HEK293T (cell line): ENCODE measurements around the gene GPR62.

Experiments
- CTCF ChIA-PET: fragments of 350-600 bp; formaldehyde crosslinking; extraction: SDS; loops from one replicate; lab custom pipeline; 2021; ENCODE audit warnings: antibody characterized with exemption, inconsistent platforms; lab: Yijun Ruan, JAX
- POLR2A ChIA-PET: fragments of 350-600 bp; formaldehyde crosslinking; extraction: SDS; loops from one replicate; lab custom pipeline; 2020; ENCODE audit warnings: antibody characterized with exemption, inconsistent platforms; lab: Yijun Ruan, JAX
- DNase-seq: peaks from one replicate; pipeline ENCODE4 v3.0.0; 2012; ENCODE audit warnings: mixed read lengths; ENCODE audit errors: extremely low spot score
- ARNT ChIP-seq: fragments of 450-650 bp; IDR thresholded peaks from 2 replicates; pipeline ENCODE4 v1.6.1; 2017; ENCODE audit warnings: mild to moderate bottlenecking
- BHLHE40 ChIP-seq: fragments of 450-650 bp; IDR thresholded peaks from 2 replicates; pipeline ENCODE4 v1.6.1; 2016; ENCODE audit warnings: mild to moderate bottlenecking, moderate library complexity, borderline replicate concordance
- CTBP1 ChIP-seq: fragments of 450-650 bp; IDR thresholded peaks from 2 replicates; pipeline ENCODE4 v1.6.1; 2016; ENCODE audit warnings: borderline replicate concordance
- ELF4 ChIP-seq: fragments of 450-650 bp; IDR thresholded peaks from 2 replicates; pipeline ENCODE4 v1.6.1; 2017; ENCODE audit warnings: antibody characterized with exemption
- FOXA1 ChIP-seq: fragments of 450-650 bp; IDR thresholded peaks from 2 replicates; pipeline ENCODE4 v1.6.1; 2016; ENCODE audit warnings: mild to moderate bottlenecking
- FOXK2 ChIP-seq: fragments of 450-650 bp; IDR thresholded peaks from 2 replicates; pipeline ENCODE4 v1.6.1; 2016; ENCODE audit warnings: mild to moderate bottlenecking
- FOXM1 ChIP-seq: fragments of 450-650 bp; IDR thresholded peaks from 2 replicates; pipeline ENCODE4 v1.6.1; 2017; ENCODE audit warnings: mild to moderate bottlenecking, borderline replicate concordance
- HDGF ChIP-seq: fragments of 450-650 bp; IDR thresholded peaks from 2 replicates; pipeline ENCODE4 v1.6.1; 2017; ENCODE audit warnings: antibody characterized with exemption, borderline replicate concordance
- L3MBTL2 ChIP-seq: fragments of 450-650 bp; conservative IDR thresholded peaks from 2 replicates; pipeline ENCODE4 v1.6.1; 2016; ENCODE audit warnings: mild to moderate bottlenecking
- LEF1 ChIP-seq: fragments of 450-650 bp; IDR thresholded peaks from 2 replicates; pipeline ENCODE4 v1.6.1; 2017; ENCODE audit warnings: mild to moderate bottlenecking, borderline replicate concordance
- NFRKB ChIP-seq: fragments of 450-650 bp; IDR thresholded peaks from 2 replicates; pipeline ENCODE4 v1.6.1; 2016; ENCODE audit warnings: mild to moderate bottlenecking, moderate library complexity
- PKNOX1 ChIP-seq: fragments of 450-650 bp; IDR thresholded peaks from 2 replicates; pipeline ENCODE4 v1.6.1; 2016
- SP1 ChIP-seq: fragments of 450-650 bp; IDR thresholded peaks from 2 replicates; pipeline ENCODE4 v1.6.1; 2017
- SUZ12 ChIP-seq: fragments of 450-650 bp; IDR thresholded peaks from 2 replicates; pipeline ENCODE4 v1.6.1; 2016; ENCODE audit warnings: mild to moderate bottlenecking
- TARDBP ChIP-seq: fragments of 450-650 bp; IDR thresholded peaks from 2 replicates; pipeline ENCODE4 v1.6.1; 2016
- ZNF384 ChIP-seq: fragments of 450-650 bp; IDR thresholded peaks from 2 replicates; pipeline ENCODE4 v1.6.1; 2016

GPR62 gene

DNA sequence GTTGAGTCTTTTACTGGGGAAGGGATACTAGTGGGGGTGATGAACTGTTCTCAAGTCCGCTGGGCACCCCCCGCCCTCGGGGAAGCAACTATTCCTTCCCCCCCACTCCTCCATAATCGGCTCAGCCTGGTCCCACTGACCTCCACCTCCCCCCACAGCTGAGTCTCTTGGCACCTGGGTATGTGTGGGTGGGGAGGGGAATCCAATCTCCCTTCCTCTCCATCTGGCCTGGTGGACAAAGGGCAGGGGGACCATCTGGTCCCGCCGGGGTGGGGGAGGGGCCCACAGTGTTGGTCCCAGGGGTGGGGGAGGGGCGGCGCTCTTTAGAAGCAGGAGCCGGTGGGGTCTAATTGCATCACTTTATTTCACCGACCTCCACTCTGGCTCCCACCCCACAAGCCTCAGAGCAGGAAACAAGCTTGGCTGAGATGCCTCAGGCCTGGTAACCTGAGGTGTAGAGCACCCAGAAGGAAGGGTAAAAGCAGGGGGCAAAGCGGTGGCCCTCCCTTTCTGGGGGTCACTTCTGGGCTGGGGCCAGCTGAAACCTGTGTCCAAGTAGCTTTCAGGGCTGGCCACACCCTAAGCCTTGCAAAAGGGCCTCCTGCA lies 13.1 kb downstream of the GPR62 start:
- POLR2A ChIA-PET: interaction anchor here (0.6 to 5.2 kb wide), 9 partner anchors 15 to 259 kb away, joined by 3 to 39 read pairs (median 4); partner anchors contain the start of genes PARP3, RPL29 and RRP9
- no peak for TF ChIP-seq ZNF384
- TF ChIP-seq LEF1: no peak
- no peak for TF ChIP-seq FOXA1
- no peak for TF ChIP-seq ELF4
- no peak for TF ChIP-seq PKNOX1
- no peak for TF ChIP-seq TARDBP
- no peak for TF ChIP-seq CTBP1
- CTCF ChIA-PET: no interaction called here
- DNase-seq: no peak

DNA sequence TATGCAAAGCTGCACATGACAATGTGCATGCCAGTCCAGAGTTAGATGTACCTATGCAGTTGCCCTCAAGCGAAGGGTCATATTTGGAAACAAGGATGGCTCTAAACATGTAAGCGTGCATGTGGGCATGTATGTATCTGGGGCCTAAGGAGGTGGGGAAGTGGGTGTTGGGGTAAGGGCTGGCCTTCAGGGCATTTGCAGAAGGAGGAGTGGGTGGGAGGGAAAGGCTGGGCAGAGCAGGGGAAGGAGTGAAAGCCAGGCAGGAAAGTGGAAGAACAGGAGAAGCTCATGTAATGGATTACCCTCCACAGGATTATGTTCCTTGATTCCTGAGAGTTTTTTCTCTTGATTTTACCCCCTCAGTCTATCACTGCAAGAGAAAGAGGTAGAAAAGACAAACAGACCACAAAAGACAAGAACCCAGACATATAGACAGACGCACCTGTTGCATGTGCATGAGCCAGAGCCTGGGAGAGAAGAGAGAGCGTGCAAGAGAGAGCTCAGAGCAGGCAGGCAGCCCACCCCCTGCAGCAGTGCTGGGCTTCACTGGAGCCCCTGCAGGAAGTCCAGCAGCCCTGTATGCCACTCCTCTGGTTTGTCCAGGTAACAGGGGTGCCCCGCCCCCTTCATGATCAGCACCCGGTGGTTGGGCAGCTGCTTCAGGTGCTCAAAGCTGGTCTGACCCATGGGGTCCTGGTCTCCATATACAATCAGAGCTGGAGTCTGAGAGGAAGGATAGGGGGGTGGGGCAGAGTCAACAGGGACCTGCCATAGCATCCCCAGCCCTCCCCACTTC lies 13.9 kb downstream of the GPR62 start:
- CTCF ChIA-PET: interaction anchor here (0.6 kb wide), 1 partner anchor 27 kb away, joined by 3 read pairs; the partner anchor contains the start of gene PARP3
- POLR2A ChIA-PET: interaction anchor here (1.0 to 5.2 kb wide), 7 partner anchors 9 to 27 kb away, joined by 3 to 39 read pairs (median 5); partner anchors contain the start of genes ACY1, PARP3, RPL29 and RRP9
- no peak for DNase-seq
- TF ChIP-seq HDGF (no peak), CTBP1 (no peak), ZNF384 (no peak), TARDBP (no peak), BHLHE40 (no peak), PKNOX1 (no peak), SUZ12 (no peak), ELF4 (no peak), NFRKB (no peak), ARNT (no peak), FOXA1 (no peak), FOXM1 (no peak), FOXK2 (no peak)

- ChIA-PET POLR2A (interaction anchor here (1.0 to 5.2 kb wide), 6 partner anchors 7 to 28 kb away, joined by 3 to 39 read pairs (median 7); partner anchors contain the start of genes ACY1, PARP3, RPL29 and RRP9), CTCF (interaction anchor here (0.6 to 0.7 kb wide), 2 partner anchors 27 to 33 kb away, joined by 3 to 5 read pairs; partner anchors contain the start of gene PARP3)
- no peak for TF ChIP-seq CTBP1
- no peak for TF ChIP-seq L3MBTL2
- TF ChIP-seq SUZ12: no peak
- TF ChIP-seq TARDBP: no peak
- TF ChIP-seq BHLHE40: no peak
- TF ChIP-seq SP1: no peak
- TF ChIP-seq HDGF: no peak
- no peak for DNase-seq
Observed at GRCh38 chr3:51969841-51970240, 14.7 kb downstream of the GPR62 start.

GRCh38 chr3:51970606-51971300 lies 15.6 kb downstream of the GPR62 start:
- TF ChIP-seq L3MBTL2 (no peak), HDGF (no peak), LEF1 (no peak), SUZ12 (no peak), PKNOX1 (no peak), ARNT (no peak), NFRKB (no peak), CTBP1 (no peak), ZNF384 (no peak), FOXK2 (no peak), FOXA1 (no peak), BHLHE40 (no peak), ELF4 (no peak), SP1 (no peak), FOXM1 (no peak), TARDBP (no peak)
- no peak for DNase-seq

DNA sequence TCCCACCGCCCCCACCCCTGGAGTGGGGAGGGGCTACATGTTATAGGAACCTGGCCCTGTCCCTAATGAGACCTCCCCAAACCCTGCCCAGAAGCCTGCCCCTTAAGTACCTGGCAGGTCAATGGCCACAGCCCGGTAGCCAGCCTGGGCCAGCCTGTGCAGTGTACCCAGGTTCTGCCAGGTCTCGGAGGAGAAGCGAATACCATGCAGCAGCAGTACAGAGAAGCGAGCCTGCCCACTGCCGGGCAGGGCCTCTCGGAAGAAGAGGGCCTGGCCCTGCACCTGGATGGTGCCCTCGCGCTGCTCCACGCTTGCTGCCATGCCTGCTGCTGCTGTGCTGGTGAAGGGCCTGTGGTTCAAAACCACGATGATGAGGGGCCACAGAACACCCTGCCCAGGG lies 16.2 kb downstream of the GPR62 start:
- no peak for DNase-seq
- ChIA-PET POLR2A (interaction anchor here (4.2 kb wide), 1 partner anchor 29 kb away, joined by 52 read pairs; the partner anchor contains the start of genes PARP3 and RRP9), CTCF (interaction anchor here (4.5 kb wide), 1 partner anchor 29 kb away, joined by 21 read pairs; the partner anchor contains the start of genes PARP3 and RRP9)
- TF ChIP-seq FOXM1 (no peak), FOXA1 (no peak), TARDBP (no peak), LEF1 (no peak), PKNOX1 (no peak), ELF4 (no peak), SP1 (no peak), ZNF384 (no peak), NFRKB (no peak), FOXK2 (no peak), ARNT (no peak), HDGF (no peak), CTBP1 (no peak), BHLHE40 (no peak), L3MBTL2 (no peak), SUZ12 (no peak)

More at GRCh38 chr3:51970606-51971300, 15.6 kb downstream of the GPR62 start:
- ChIA-PET CTCF (interaction anchor here (4.5 kb wide), 1 partner anchor 29 kb away, joined by 21 read pairs; the partner anchor contains the start of genes PARP3 and RRP9), POLR2A (interaction anchor here (1.1 to 5.2 kb wide), 2 partner anchors 8 to 29 kb away, joined by 4 to 39 read pairs; partner anchors contain the start of genes PARP3 and RRP9)
